Ureter (tissue), 1 donor: ENCODE measurements around the gene RASL11A. TPM values are rescaled to one million over a fixed set of nuclear protein-coding genes. Genes with fewer than 3 reads are reported as not detected.
"Not testable (repeated sequence)": the region's sequence is repeated elsewhere in the genome, so short reads cannot be mapped to it uniquely, and the experiment has no call there.

Experiments used
- DNase-seq: peaks from one replicate; pipeline ENCODE4 v3.0.0-alpha.2; 2020; ENCODE audit warnings: low spot score
- total RNA-seq: library from RNA; stranded (reverse); gene quantifications from one replicate; pipeline ENCODE4 v1.2.4, GENCODE V29; 2023
- donor health status: DM: yes; HTN: yes; CAD: no.

RASL11A gene
- total RNA-seq, 1 donor from 2014 or later, result 33.2 TPM

- not testable (repeated sequence) for DNase-seq
Observed at GRCh38 chr13:27300406-27300805, 29.8 kb downstream of the RASL11A start.

GRCh38 chr13:27300941-27301586, 30.4 kb downstream of the RASL11A start:
- no peak for DNase-seq

GRCh38 chr13:27302643-27303262, 32.1 kb downstream of the RASL11A start:
- DNase-seq, result no peak

- no peak for DNase-seq
Observed at GRCh38 chr13:27304099-27304498, 33.5 kb downstream of the RASL11A start.

- no peak for DNase-seq
Observed at GRCh38 chr13:27304611-27305010, 34.0 kb downstream of the RASL11A start.

GRCh38 chr13:27306364-27306763, 35.7 kb downstream of the RASL11A start:
- DNase-seq, result no peak

- no peak for DNase-seq
Observed at GRCh38 chr13:27308941-27309340, 38.3 kb downstream of the RASL11A start.

GRCh38 chr13:27309401-27309958, 38.9 kb downstream of the RASL11A start:
- no peak for DNase-seq

GRCh38 chr13:27309967-27310598, 39.5 kb downstream of the RASL11A start:
- DNase-seq, result no peak

GRCh38 chr13:27310946-27311345, 40.3 kb downstream of the RASL11A start:
- DNase-seq, result no peak

- no peak for DNase-seq
Observed at GRCh38 chr13:27311518-27312210, 41.0 kb downstream of the RASL11A start.

GRCh38 chr13:27313770-27314169, 43.1 kb downstream of the RASL11A start:
- DNase-seq, result no peak

- no peak for DNase-seq
Observed at GRCh38 chr13:27319404-27319803, 48.8 kb downstream of the RASL11A start.

- no peak for DNase-seq
Observed at GRCh38 chr13:27321468-27322431, 51.1 kb downstream of the RASL11A start.

GRCh38 chr13:27322443-27322842, 51.8 kb downstream of the RASL11A start:
- not testable (repeated sequence) for DNase-seq

Other genes starting within 250 kb of the RASL11A start
- 25.5 TPM for gene USP12, start 99.0 kb upstream of the RASL11A start, total RNA-seq
- gene RPL21, start 19.3 kb upstream of the RASL11A start, total RNA-seq, result 1,153 TPM
- gene GTF3A, start 153.8 kb downstream of the RASL11A start, total RNA-seq, result 76.2 TPM
- gene MTIF3, start 179.7 kb downstream of the RASL11A start, total RNA-seq, result 65.9 TPM